GM12892 (cell line): ENCODE data around the gene LARP4.
"Not testable (repeated sequence)": the region's sequence is repeated elsewhere in the genome, so short reads cannot be mapped to it uniquely, and the experiment has no call there.

Experiments used
- DNase-seq: peaks from one replicate; pipeline ENCODE4 v3.0.0; 2011; ENCODE audit not compliant: insufficient read length
- FAIRE-seq: peaks from 2 replicates; lab custom pipeline; 2011; peaks lifted over from hg19 to GRCh38; lab: Jason Lieb, UNC
- POLR2A ChIP-seq: IDR thresholded peaks from 2 replicates; pipeline ENCODE4 v1.6.1; 2011; ENCODE audit warnings: low read depth, low read length, control low read depth
- POLR2AphosphoS5 ChIP-seq: IDR thresholded peaks from 2 replicates; pipeline ENCODE4 v1.6.1; 2011; ENCODE audit warnings: low read depth, low read length, control low read depth
- TAF1 ChIP-seq: IDR thresholded peaks from 2 replicates; pipeline ENCODE4 v1.6.1; 2011; ENCODE audit warnings: low read depth, mild to moderate bottlenecking, control low read depth, low read length, borderline replicate concordance

LARP4 gene

GRCh38 chr12:50520416-50521207 lies 119.9 kb downstream of the LARP4 start:
- DNase-seq (no peak), FAIRE-seq (no peak)
- no peak for TF ChIP-seq POLR2AphosphoS5
- no peak for TF ChIP-seq POLR2A
- TF ChIP-seq TAF1 = no peak

GRCh38 chr12:50521781-50522180 lies 121.1 kb downstream of the LARP4 start:
- DNase-seq, FAIRE-seq: not testable (repeated sequence)

GRCh38 chr12:50523772-50524171 lies 123.1 kb downstream of the LARP4 start:
- no peak for FAIRE-seq
- no peak for DNase-seq
- TF ChIP-seq TAF1 (no peak), POLR2A (no peak), POLR2AphosphoS5 (no peak)

- no peak for DNase-seq
- TF ChIP-seq POLR2A (no peak), TAF1 (no peak), POLR2AphosphoS5 (no peak)
- no peak for FAIRE-seq
Observed at GRCh38 chr12:50524621-50525020, 123.9 kb downstream of the LARP4 start.

GRCh38 chr12:50525422-50525821 lies 124.7 kb downstream of the LARP4 start:
- FAIRE-seq (no peak), DNase-seq (no peak)
- TF ChIP-seq POLR2A = no peak
- TF ChIP-seq POLR2AphosphoS5 = no peak
- no peak for TF ChIP-seq TAF1

- TF ChIP-seq POLR2A (no peak), TAF1 (no peak), POLR2AphosphoS5 (no peak)
- DNase-seq (no peak), FAIRE-seq (no peak)
Observed at GRCh38 chr12:50527359-50527726, 126.7 kb downstream of the LARP4 start.

GRCh38 chr12:50528800-50529199 lies 128.1 kb downstream of the LARP4 start:
- FAIRE-seq (no peak), DNase-seq (no peak)
- TF ChIP-seq POLR2AphosphoS5 = no peak

- DNase-seq = no peak
- TF ChIP-seq POLR2AphosphoS5 = no peak
- TF ChIP-seq TAF1 = no peak
- TF ChIP-seq POLR2A = no peak
- FAIRE-seq = no peak
Observed at GRCh38 chr12:50529345-50529744, 128.7 kb downstream of the LARP4 start.
